Loucy (cell line): Measurements from ENCODE around the gene PCBP3.
A peak's percentile ranks its signal among the peaks of the same experiment; 100 is the strongest.

Experiments
- H2AFZ ChIP-seq: fragments of 200-600 bp; sonication (generic); 2 replicates; pipeline ENCODE4 v1.6.0; 2016; ENCODE audit warnings: antibody characterized with exemption, mild to moderate bottlenecking, low read length, moderate library complexity
- H3F3A ChIP-seq: fragments of 200-600 bp; 2 replicates; pipeline ENCODE4 v1.6.0; 2016; ENCODE audit warnings: antibody characterized with exemption, low read depth, mild to moderate bottlenecking
- H3K27me3 ChIP-seq: fragments of 200-600 bp; sonication (generic); 2 replicates; pipeline ENCODE4 v1.6.1; 2014; ENCODE audit warnings: low read length, mild to moderate bottlenecking; ENCODE audit not compliant: insufficient read depth, poor library complexity, severe bottlenecking
- H3K36me3 ChIP-seq: fragments of 200-600 bp; sonication (generic); 2 replicates; pipeline ENCODE4 v1.6.1; 2016; ENCODE audit warnings: low read length; ENCODE audit not compliant: insufficient read depth
- H3K4me1 ChIP-seq: fragments of 200-600 bp; sonication (generic); 2 replicates; pipeline ENCODE4 v1.5.1; 2014; ENCODE audit warnings: low read length, mild to moderate bottlenecking; ENCODE audit not compliant: insufficient read depth, poor library complexity, severe bottlenecking
- H3K4me2 ChIP-seq: fragments of 200-600 bp; sonication (generic); 2 replicates; pipeline ENCODE4 v1.6.0; 2014; ENCODE audit warnings: antibody characterized with exemption, low read length, low read depth, mild to moderate bottlenecking; ENCODE audit not compliant: poor library complexity, severe bottlenecking
- H3K4me3 ChIP-seq: fragments of 200-600 bp; sonication (generic); 2 replicates; pipeline ENCODE4 v1.5.1; 2014; ENCODE audit warnings: low read length, mild to moderate bottlenecking, mixed read lengths; ENCODE audit not compliant: poor library complexity, severe bottlenecking
- H3K79me2 ChIP-seq: fragments of 200-600 bp; sonication (generic); 2 replicates; pipeline ENCODE4 v1.6.1; 2014; ENCODE audit warnings: low read length; ENCODE audit not compliant: insufficient read depth
- H3K9ac ChIP-seq: fragments of 200-600 bp; sonication (generic); 2 replicates; pipeline ENCODE4 v1.6.0; 2014; ENCODE audit warnings: mild to moderate bottlenecking, low read depth, low read length, moderate library complexity; ENCODE audit not compliant: poor library complexity, severe bottlenecking
- H3K9me2 ChIP-seq: fragments of 200-600 bp; sonication (generic); replicated peaks from 2 replicates; pipeline ENCODE4 v1.6.1; 2016; ENCODE audit warnings: low read depth, low read length, mixed read lengths
- H3K9me3 ChIP-seq: fragments of 200-600 bp; sonication (generic); 2 replicates; pipeline ENCODE4 v1.6.1; 2014; ENCODE audit warnings: mild to moderate bottlenecking, antibody characterized with exemption, low read length, low read depth; ENCODE audit not compliant: insufficient read depth
- H4K20me1 ChIP-seq: fragments of 200-600 bp; sonication (generic); 2 replicates; pipeline ENCODE4 v1.6.0; 2014; ENCODE audit warnings: antibody characterized with exemption, low read length, mild to moderate bottlenecking; ENCODE audit not compliant: insufficient read depth, poor library complexity, severe bottlenecking
- CTCF ChIP-seq: fragments of 200-600 bp; sonication (generic); conservative IDR thresholded peaks from 2 replicates; pipeline ENCODE4 v1.5.1; 2014; ENCODE audit warnings: mild to moderate bottlenecking, antibody characterized with exemption, low read length
- EZH2phosphoT487 ChIP-seq: fragments of 200-600 bp; IDR thresholded peaks from 2 replicates; pipeline ENCODE4 v1.6.1; 2018; ENCODE audit warnings: antibody characterized with exemption, mild to moderate bottlenecking, moderate library complexity, borderline replicate concordance

The PCBP3 gene

GRCh38 chr21:45888386-45889009, 245.0 kb downstream of the PCBP3 start:
- TF ChIP-seq CTCF, result no peak
- TF ChIP-seq EZH2phosphoT487, result no peak
- no peaks in the 10 kb centered on the region for H3K36me3 ChIP-seq
- peaks cover 16% of the 10 kb centered on the region for H3F3A ChIP-seq
- H3K4me1 ChIP-seq, result peaks cover 92% of the 10 kb centered on the region
- H4K20me1 ChIP-seq, result no peaks in the 10 kb centered on the region
- peak overlapping the region; percentile 61 for H3K9ac ChIP-seq
- H3K4me3 ChIP-seq, result no peak overlapping the region
- H3K9me3 ChIP-seq, result no peaks in the 10 kb centered on the region
- H3K4me2 ChIP-seq, result peak overlapping the region; percentile 42
- no peak overlapping the region for H2AFZ ChIP-seq
- no peaks in the 10 kb centered on the region for H3K9me2 ChIP-seq
- no peaks in the 10 kb centered on the region for H3K27me3 ChIP-seq
- no peaks in the 10 kb centered on the region for H3K79me2 ChIP-seq

GRCh38 chr21:45889256-45889655, 245.7 kb downstream of the PCBP3 start:
- H3K36me3 ChIP-seq, result no peaks in the 10 kb centered on the region
- H4K20me1 ChIP-seq, result no peaks in the 10 kb centered on the region
- H3K4me2 ChIP-seq, result peak overlapping the region; percentile 42
- peak overlapping the region; percentile 61 for H3K9ac ChIP-seq
- no peaks in the 10 kb centered on the region for H3K27me3 ChIP-seq
- H3K9me3 ChIP-seq, result no peaks in the 10 kb centered on the region
- H3K79me2 ChIP-seq, result no peaks in the 10 kb centered on the region
- no peak overlapping the region for H2AFZ ChIP-seq
- H3K4me3 ChIP-seq, result no peak overlapping the region
- H3K9me2 ChIP-seq, result no peaks in the 10 kb centered on the region
- H3F3A ChIP-seq, result peaks cover 16% of the 10 kb centered on the region
- TF ChIP-seq CTCF, result no peak
- no peak for TF ChIP-seq EZH2phosphoT487
- H3K4me1 ChIP-seq, result peaks cover 92% of the 10 kb centered on the region

GRCh38 chr21:45889961-45890360, 246.4 kb downstream of the PCBP3 start:
- H3K36me3 ChIP-seq, result no peaks in the 10 kb centered on the region
- TF ChIP-seq EZH2phosphoT487 (no peak), CTCF (no peak)
- H3K9me2 ChIP-seq, result no peaks in the 10 kb centered on the region
- no peak overlapping the region for H3K4me3 ChIP-seq
- no peaks in the 10 kb centered on the region for H3K9me3 ChIP-seq
- no peaks in the 10 kb centered on the region for H4K20me1 ChIP-seq
- no peak overlapping the region for H2AFZ ChIP-seq
- H3K9ac ChIP-seq, result peak overlapping the region; percentile 61
- H3K27me3 ChIP-seq, result no peaks in the 10 kb centered on the region
- no peaks in the 10 kb centered on the region for H3K79me2 ChIP-seq
- peak overlapping the region; percentile 42 for H3K4me2 ChIP-seq
- H3F3A ChIP-seq, result peaks cover 16% of the 10 kb centered on the region
- peaks cover 90% of the 10 kb centered on the region for H3K4me1 ChIP-seq
